ENCODE results near the gene CALD1. TPM values are rescaled to one million over a fixed set of nuclear protein-coding genes. Genes with fewer than 3 reads are reported as not detected.

The CALD1 gene
- total RNA-seq, 1 experiment from 2014 or later, result 107 TPM

GRCh38 chr7:134789967-134790685 lies 10.7 kb downstream of the CALD1 start:
- Histone ChIP-seq H2BK120ac (ENCODE audit: low read depth, low read length, poor library complexity, severe bottlenecking) (no peak overlapping the region), H3K23ac (ENCODE audit: insufficient read length, low read depth, low read length) (no peak overlapping the region), H3K56ac (ENCODE audit: insufficient read length, low read depth, low read length) (no peak overlapping the region), H3K18ac (ENCODE audit: insufficient read length, low read depth, low read length) (no peak overlapping the region), H2AK5ac (ENCODE audit: insufficient read length, low read length) (no peak overlapping the region), H2AFZ (ENCODE audit: low read length) (no peak overlapping the region), H3K23me2 (ENCODE audit: insufficient read length, low read depth, low read length, poor library complexity, severe bottlenecking) (no peaks in the 10 kb centered on the region), H2BK12ac (ENCODE audit: insufficient read length, low read depth, low read length) (no peak overlapping the region), H2BK5ac (ENCODE audit: insufficient read length, low read length) (no peak overlapping the region), H3K79me1 (ENCODE audit: insufficient read depth, low read depth, low read length, poor library complexity, severe bottlenecking) (no peaks in the 10 kb centered on the region), H3K4me1 (ENCODE audit: insufficient read depth, low read length) (no peaks in the 10 kb centered on the region; the same call in 1 of the 2 replicates), H3K27me3 (ENCODE audit: insufficient read depth, low read length) (no peaks in the 10 kb centered on the region), H2BK20ac (ENCODE audit: low read depth, low read length, poor library complexity, severe bottlenecking) (no peak overlapping the region), H4K5ac (ENCODE audit: insufficient read length, low read depth, low read length) (no peak overlapping the region), H3K4me2 (ENCODE audit: insufficient read depth, insufficient read length, low read length) (no peak overlapping the region), H4K8ac (replicated peaks; ENCODE audit: insufficient read length, low read depth, low read length) (no peak overlapping the region), H3K27ac (ENCODE audit: insufficient read length, low read depth, low read length) (no peak overlapping the region), H2BK15ac (ENCODE audit: low read depth, low read length) (no peak overlapping the region), H3K4ac (ENCODE audit: low read depth, low read length) (no peak overlapping the region), H3K79me2 (ENCODE audit: insufficient read depth, low read length) (peaks cover 18% of the 10 kb centered on the region; the same call in 1 of the 2 replicates), H4K20me1 (ENCODE audit: control insufficient read depth, insufficient read depth, insufficient read length) (no peaks in the 10 kb centered on the region), H3K14ac (ENCODE audit: insufficient read depth, low read length) (no peak overlapping the region), H3K9ac (ENCODE audit: extremely low read depth, insufficient read length, low read length) (no peak overlapping the region), H3T11ph (ENCODE audit: low read length) (no peak overlapping the region), H4K91ac (ENCODE audit: insufficient read length, low read depth, low read length) (no peak overlapping the region), H3K9me3 (ENCODE audit: control insufficient read depth, low read depth, low read length) (peaks cover 4% of the 10 kb centered on the region)
- DNase-seq, result no peak
- TF ChIP-seq CTCF (conservative IDR thresholded peaks at IDR 0.05), result no peak
- Mint-ChIP-seq H3K27me3 (ENCODE audit: low read depth) (no peaks in the 10 kb centered on the region), H3K9me3 (peaks cover under 1 to 2% of the 10 kb centered on the region in 2 experiments; a peak in 3 of 5 replicates), H3K36me3 (ENCODE audit: insufficient read depth in 1 of 3, low read depth in 3 of 3) (peaks cover 11 to 32% (median 16%) of the 10 kb centered on the region in 3 experiments), H3K27ac (peak overlapping the region in 2 of 3 experiments; percentile 46 to 74; a peak in 5 of 7 replicates), H3K4me1 (peaks cover 15 to 29% of the 10 kb centered on the region in 2 experiments), H3K4me3 (no peak overlapping the region)
- WGBS (ENCODE audit: extremely low coverage, insufficient read length, low lambda C conversion rate), result no CpG with 5 or more reads among the region's 2 CpGs

Data from H9 (cell line).